GM12891 (cell line): ENCODE measurements around the gene UBE2H.

ENCODE experiments used
- DNase-seq: peaks from one replicate; pipeline ENCODE4 v3.0.0; 2011; ENCODE audit warnings: low spot score; ENCODE audit not compliant: insufficient read length
- FAIRE-seq: peaks from 2 replicates; lab custom pipeline; 2011; peaks lifted over from hg19 to GRCh38; lab: Jason Lieb, UNC
- PAX5 ChIP-seq: IDR thresholded peaks from 2 replicates; pipeline ENCODE4 v1.6.1; 2011; ENCODE audit warnings: low read length, moderate library complexity, mild to moderate bottlenecking; ENCODE audit not compliant: insufficient read depth, severe bottlenecking
- POLR2A ChIP-seq: IDR thresholded peaks from 2 replicates; pipeline ENCODE4 v1.6.1; 2011; ENCODE audit warnings: low read depth, low read length, control low read depth
- POLR2AphosphoS5 ChIP-seq: IDR thresholded peaks from 2 replicates; pipeline ENCODE4 v1.6.1; 2011; ENCODE audit warnings: low read depth, low read length, control low read depth
- POU2F2 ChIP-seq: IDR thresholded peaks from 2 replicates; pipeline ENCODE4 v1.6.1; 2011; ENCODE audit warnings: low read depth, mild to moderate bottlenecking, control low read depth, low read length, moderate library complexity
- SPI1 ChIP-seq: IDR thresholded peaks from 2 replicates; pipeline ENCODE4 v1.6.1; 2011; ENCODE audit warnings: low read depth, low read length, control low read depth
- TAF1 ChIP-seq: IDR thresholded peaks from 2 replicates; pipeline ENCODE4 v1.6.1; 2011; ENCODE audit warnings: low read depth, low read length, control low read depth

The UBE2H gene

GRCh38 chr7:129816742-129817141, 136.0 kb downstream of the UBE2H start:
- no peak for DNase-seq
- FAIRE-seq, result no peak
- no peak for TF ChIP-seq TAF1
- no peak for TF ChIP-seq PAX5
- TF ChIP-seq POLR2AphosphoS5, result no peak
- TF ChIP-seq POU2F2, result no peak
- TF ChIP-seq POLR2A, result no peak
- no peak for TF ChIP-seq SPI1

GRCh38 chr7:129807863-129808262, 144.9 kb downstream of the UBE2H start:
- TF ChIP-seq PAX5 (no peak), POLR2AphosphoS5 (no peak), TAF1 (no peak), SPI1 (no peak), POLR2A (no peak), POU2F2 (no peak)
- no peak for DNase-seq
- FAIRE-seq, result no peak

- no peak for DNase-seq
- TF ChIP-seq POLR2AphosphoS5 (no peak), SPI1 (no peak), PAX5 (no peak), POLR2A (no peak), TAF1 (no peak), POU2F2 (no peak)
- no peak for FAIRE-seq
Measured at GRCh38 chr7:129804890-129805719, 147.7 kb downstream of the UBE2H start.

GRCh38 chr7:129804111-129804889, 148.5 kb downstream of the UBE2H start:
- DNase-seq, result no peak
- TF ChIP-seq POLR2AphosphoS5, result no peak
- TF ChIP-seq POU2F2, result no peak
- no peak for TF ChIP-seq SPI1
- no peak for TF ChIP-seq TAF1
- TF ChIP-seq POLR2A, result no peak
- TF ChIP-seq PAX5, result no peak
- FAIRE-seq, result no peak

GRCh38 chr7:129803546-129804081, 149.1 kb downstream of the UBE2H start:
- TF ChIP-seq POLR2A (no peak), PAX5 (no peak), TAF1 (no peak), POU2F2 (no peak), SPI1 (no peak), POLR2AphosphoS5 (no peak)
- FAIRE-seq (no peak), DNase-seq (no peak)

GRCh38 chr7:129801882-129802281, 150.9 kb downstream of the UBE2H start:
- FAIRE-seq, result no peak

GRCh38 chr7:129800901-129801300, 151.9 kb downstream of the UBE2H start:
- TF ChIP-seq TAF1 (no peak), POLR2AphosphoS5 (no peak), POLR2A (no peak), SPI1 (no peak), PAX5 (no peak), POU2F2 (no peak)
- FAIRE-seq, result no peak

More at GRCh38 chr7:129801882-129802281, 150.9 kb downstream of the UBE2H start:
- no peak for TF ChIP-seq TAF1
- TF ChIP-seq SPI1, result no peak
- TF ChIP-seq POU2F2, result no peak
- no peak for TF ChIP-seq POLR2A
- TF ChIP-seq PAX5, result no peak
- no peak for TF ChIP-seq POLR2AphosphoS5
- no peak for DNase-seq

GRCh38 chr7:129799350-129799955, 153.3 kb downstream of the UBE2H start:
- TF ChIP-seq POLR2A, result no peak
- TF ChIP-seq POLR2AphosphoS5, result no peak
- no peak for TF ChIP-seq TAF1
- TF ChIP-seq POU2F2, result no peak
- no peak for TF ChIP-seq SPI1
- no peak for TF ChIP-seq PAX5
- FAIRE-seq (no peak), DNase-seq (no peak)

More at GRCh38 chr7:129800901-129801300, 151.9 kb downstream of the UBE2H start:
- DNase-seq, result no peak

GRCh38 chr7:129798616-129799349, 154.0 kb downstream of the UBE2H start:
- TF ChIP-seq POLR2AphosphoS5, result no peak
- TF ChIP-seq TAF1, result no peak
- TF ChIP-seq POU2F2, result no peak
- no peak for TF ChIP-seq PAX5
- no peak for TF ChIP-seq SPI1
- no peak for TF ChIP-seq POLR2A
- DNase-seq, result no peak
- no peak for FAIRE-seq
